DND-41 (cell line): ENCODE results near the gene TAF4.

Experiments
- ATAC-seq: fragments of 200-7000 bp; cut with Tn5 transposase; 3 replicates; pipeline ENCODE4 v1.9.1; 2021; ENCODE audit warnings: low read depth; ENCODE audit not compliant: insufficient read depth
- DNase-seq: peaks from one replicate; pipeline ENCODE4 v3.0.0-alpha.2; 2020
- H2AFZ ChIP-seq: 2 replicates; pipeline ENCODE4 v1.6.0; 2012; ENCODE audit warnings: low read depth, low read length
- H3K27ac ChIP-seq: 2 replicates; pipeline ENCODE4 v1.5.1; 2012; ENCODE audit warnings: low read length, inconsistent platforms
- H3K27me3 ChIP-seq: fragments of 200-600 bp; sonication (generic); 2 replicates; pipeline ENCODE4 v1.6.0; 2012; ENCODE audit warnings: low read length, mild to moderate bottlenecking, inconsistent platforms; ENCODE audit not compliant: insufficient read depth, poor library complexity
- H3K36me3 ChIP-seq: 2 replicates; pipeline ENCODE4 v1.5.1; 2012; ENCODE audit warnings: low read length, inconsistent platforms; ENCODE audit not compliant: insufficient read depth
- H3K4me1 ChIP-seq: 2 replicates; pipeline ENCODE4 v1.5.1; 2012; ENCODE audit warnings: mild to moderate bottlenecking, low read length; ENCODE audit not compliant: insufficient read depth
- H3K4me2 ChIP-seq: 2 replicates; pipeline ENCODE4 v1.6.0; 2012; ENCODE audit warnings: mild to moderate bottlenecking, moderate library complexity, low read length, inconsistent platforms; ENCODE audit not compliant: insufficient read depth
- H3K4me3 ChIP-seq, 2 experiments: fragments of 200-600 bp in 1 of 2; shearing (Covaris generic) in 1 of 2; 2 replicates each; pipeline ENCODE4 v1.5.1; 2012 to 2016; ENCODE audit warnings: inconsistent platforms in 2 of 2, low read length in 2 of 2, mild to moderate bottlenecking in 2 of 2, low read depth in 1 of 2, moderate library complexity in 1 of 2
- H3K79me2 ChIP-seq: 2 replicates; pipeline ENCODE4 v1.6.0; 2012; ENCODE audit warnings: low read length, inconsistent platforms; ENCODE audit not compliant: insufficient read depth
- H3K9ac ChIP-seq: 2 replicates; pipeline ENCODE4 v1.6.0; 2012; ENCODE audit warnings: low read depth, mild to moderate bottlenecking, inconsistent platforms, low read length, moderate library complexity
- H3K9me3 ChIP-seq: 2 replicates; pipeline ENCODE4 v1.5.1; 2012; ENCODE audit warnings: low read length, moderate library complexity, mild to moderate bottlenecking, inconsistent platforms; ENCODE audit not compliant: insufficient read depth, severe bottlenecking
- H4K20me1 ChIP-seq: 2 replicates; pipeline ENCODE4 v1.6.0; 2012; ENCODE audit warnings: low read length; ENCODE audit not compliant: insufficient read depth
- CTCF ChIP-seq: IDR thresholded peaks from 2 replicates; pipeline ENCODE4 v1.5.1; 2012; ENCODE audit warnings: borderline replicate concordance, low read length, moderate library complexity, mild to moderate bottlenecking; ENCODE audit not compliant: poor library complexity, severe bottlenecking; ENCODE audit errors: extremely low read depth
- EZH2 ChIP-seq: IDR thresholded peaks from 3 replicates; pipeline ENCODE4 v1.6.1; 2012; ENCODE audit warnings: borderline replicate concordance, low read depth, mild to moderate bottlenecking, moderate library complexity, low read length, inconsistent platforms; ENCODE audit not compliant: severe bottlenecking

The TAF4 gene

GRCh38 chr20:61931476-61932198 is 134.0 kb downstream of the TAF4 start:
- Histone ChIP-seq H3K4me1 (no peaks in the 10 kb centered on the region), H3K27ac (no peak overlapping the region), H3K79me2 (no peaks in the 10 kb centered on the region), H4K20me1 (peaks cover 15% of the 10 kb centered on the region; the same call in 1 of the 2 replicates), H3K4me2 (no peak overlapping the region), H3K4me3 (no peak overlapping the region), H3K9ac (no peak overlapping the region), H3K36me3 (no peaks in the 10 kb centered on the region), H3K9me3 (no peaks in the 10 kb centered on the region), H2AFZ (no peak overlapping the region), H3K27me3 (no peaks in the 10 kb centered on the region)
- ATAC-seq (no peak), DNase-seq (no peak)
- TF ChIP-seq EZH2 (no peak), CTCF (no peak)

- TF ChIP-seq EZH2 (no peak), CTCF (no peak)
- H3K9me3 ChIP-seq = no peaks in the 10 kb centered on the region
- H3K79me2 ChIP-seq = no peaks in the 10 kb centered on the region
- H3K4me3 ChIP-seq = no peak overlapping the region
- H3K27me3 ChIP-seq = no peaks in the 10 kb centered on the region
- H4K20me1 ChIP-seq = peaks cover 11% of the 10 kb centered on the region; the same call in 1 of the 2 replicates
- H3K9ac ChIP-seq = no peak overlapping the region
- no peak overlapping the region for H2AFZ ChIP-seq
- no peak overlapping the region for H3K4me2 ChIP-seq
- no peaks in the 10 kb centered on the region for H3K36me3 ChIP-seq
- ATAC-seq (no peak), DNase-seq (no peak)
- no peak overlapping the region for H3K27ac ChIP-seq
- H3K4me1 ChIP-seq = no peaks in the 10 kb centered on the region
Measured at GRCh38 chr20:61930776-61931475, 134.8 kb downstream of the TAF4 start.

GRCh38 chr20:61929971-61930666 is 135.6 kb downstream of the TAF4 start:
- H3K4me3 ChIP-seq = no peak overlapping the region
- H4K20me1 ChIP-seq = peaks cover 11% of the 10 kb centered on the region; the same call in 1 of the 2 replicates
- TF ChIP-seq EZH2 (no peak), CTCF (no peak)
- H3K36me3 ChIP-seq = no peaks in the 10 kb centered on the region
- no peaks in the 10 kb centered on the region for H3K79me2 ChIP-seq
- no peak overlapping the region for H3K9ac ChIP-seq
- H3K4me2 ChIP-seq = no peak overlapping the region
- no peaks in the 10 kb centered on the region for H3K4me1 ChIP-seq
- DNase-seq (no peak), ATAC-seq (no peak)
- H3K9me3 ChIP-seq = no peaks in the 10 kb centered on the region
- H3K27ac ChIP-seq = no peak overlapping the region
- no peaks in the 10 kb centered on the region for H3K27me3 ChIP-seq
- H2AFZ ChIP-seq = no peak overlapping the region
